GM23338 (cell line): ENCODE results near the gene CMC2. TPM values are rescaled to one million over a fixed set of nuclear protein-coding genes. Genes with fewer than 3 reads are reported as not detected.

Experiments used
- ATAC-seq: fragments of 200-7000 bp; cut with Tn5 transposase; 3 replicates; pipeline ENCODE4 v1.9.1; 2020
- DNase-seq: peaks from one replicate; pipeline ENCODE4 v3.0.0-alpha.2; 2015; ENCODE audit warnings: low spot score
- H2AFZ ChIP-seq: fragments of 200-600 bp; sonication (generic); 2 replicates; pipeline ENCODE4 v1.8.0; 2016; ENCODE audit warnings: antibody characterized with exemption, mild to moderate bottlenecking, moderate library complexity
- H3F3A ChIP-seq: fragments of 200-600 bp; sonication (generic); replicated peaks from 2 replicates; pipeline ENCODE4 v1.8.0; 2017; ENCODE audit warnings: antibody characterized with exemption, mixed run types, low read depth
- H3K27ac ChIP-seq: fragments of 200-600 bp; sonication (generic); 2 replicates; pipeline ENCODE4 v1.6.1; 2016; ENCODE audit warnings: low read depth
- H3K27me3 ChIP-seq: fragments of 200-600 bp; sonication (generic); 2 replicates; pipeline ENCODE4 v1.8.0; 2016; ENCODE audit warnings: mild to moderate bottlenecking, mixed run types, moderate library complexity; ENCODE audit not compliant: insufficient read depth
- H3K36me3 ChIP-seq: fragments of 200-600 bp; sonication (generic); 2 replicates; pipeline ENCODE4 v1.8.0; 2016; ENCODE audit warnings: mild to moderate bottlenecking; ENCODE audit not compliant: insufficient read depth
- H3K4me1 ChIP-seq: fragments of 200-600 bp; sonication (generic); 2 replicates; pipeline ENCODE4 v1.8.0; 2016; ENCODE audit warnings: mild to moderate bottlenecking, moderate library complexity; ENCODE audit not compliant: insufficient read depth
- H3K4me2 ChIP-seq: fragments of 200-600 bp; sonication (generic); 2 replicates; pipeline ENCODE4 v1.7.1; 2017; ENCODE audit warnings: mixed run types
- H3K4me3 ChIP-seq: fragments of 200-600 bp; sonication (generic); 2 replicates; pipeline ENCODE4 v1.6.1; 2016; ENCODE audit warnings: mixed run types
- H3K79me2 ChIP-seq: fragments of 200-600 bp; sonication (generic); replicated peaks from 2 replicates; pipeline ENCODE4 v1.8.0; 2017; ENCODE audit warnings: mild to moderate bottlenecking; ENCODE audit not compliant: insufficient read depth
- H3K9me2 ChIP-seq: fragments of 200-600 bp; sonication (generic); 2 replicates; pipeline ENCODE4 v1.8.0; 2017; ENCODE audit not compliant: insufficient read depth
- H4K20me1 ChIP-seq: fragments of 200-600 bp; sonication (generic); replicated peaks from 2 replicates; pipeline ENCODE4 v1.8.0; 2017; ENCODE audit warnings: mild to moderate bottlenecking; ENCODE audit not compliant: insufficient read depth
- H3K27ac Mint-ChIP-seq: 2 replicates; pipeline ENCODE4 v1.8.0; 2020; ENCODE audit warnings: inconsistent platforms, mild to moderate bottlenecking, moderate library complexity, mixed read lengths
- H3K27me3 Mint-ChIP-seq: 3 replicates; pipeline ENCODE4 v1.8.0; 2022; ENCODE audit warnings: low read depth, mild to moderate bottlenecking, moderate library complexity, mixed read lengths, inconsistent platforms; ENCODE audit not compliant: insufficient read depth, poor library complexity
- H3K36me3 Mint-ChIP-seq: 3 replicates; pipeline ENCODE4 v1.8.0; 2021; ENCODE audit warnings: low read depth, mild to moderate bottlenecking, inconsistent platforms, moderate library complexity, mixed read lengths
- H3K4me1 Mint-ChIP-seq: 3 replicates; pipeline ENCODE4 v1.8.0; 2020; ENCODE audit warnings: mild to moderate bottlenecking, inconsistent platforms, mixed read lengths
- H3K4me3 Mint-ChIP-seq: 3 replicates; pipeline ENCODE4 v1.8.0; 2021; ENCODE audit warnings: moderate library complexity, mild to moderate bottlenecking, inconsistent platforms, mixed read lengths
- H3K9me3 Mint-ChIP-seq: 3 replicates; pipeline ENCODE4 v1.8.0; 2020; ENCODE audit warnings: moderate library complexity, mild to moderate bottlenecking, inconsistent platforms, mixed read lengths
- CREB1 ChIP-seq: fragments of 250-450 bp; sonication (Bioruptor Pico); IDR thresholded peaks from 2 replicates; pipeline ENCODE4 v1.5.0; 2020; ENCODE audit warnings: low read depth, mild to moderate bottlenecking, moderate library complexity
- EZH2 ChIP-seq: fragments of 200-600 bp; sonication (generic); IDR thresholded peaks from one replicate; pipeline ENCODE4 v1.8.0; 2017; ENCODE audit warnings: antibody characterized with exemption, mild to moderate bottlenecking, low read depth; ENCODE audit not compliant: unreplicated experiment
- EZH2phosphoT487 ChIP-seq: fragments of 200-600 bp; sonication (generic); IDR thresholded peaks from one replicate; pipeline ENCODE4 v1.8.1; 2018; ENCODE audit warnings: antibody characterized with exemption; ENCODE audit not compliant: unreplicated experiment
- JUNB ChIP-seq: IDR thresholded peaks from one replicate; pipeline ENCODE4 v1.6.1; 2016; ENCODE audit warnings: antibody characterized with exemption; ENCODE audit not compliant: unreplicated experiment
- NANOG ChIP-seq: IDR thresholded peaks from 2 replicates; pipeline ENCODE4 v1.6.1; 2016; ENCODE audit warnings: antibody characterized with exemption, borderline replicate concordance
- POLR2AphosphoS5 ChIP-seq: IDR thresholded peaks from 2 replicates; pipeline ENCODE4 v1.6.1; 2016; ENCODE audit warnings: antibody characterized with exemption, low read depth
- STAT1 ChIP-seq: IDR thresholded peaks from one replicate; pipeline ENCODE4 v1.6.1; 2016; ENCODE audit warnings: antibody characterized with exemption; ENCODE audit not compliant: unreplicated experiment
- ZNF114 ChIP-seq: fragments of 250-450 bp; sonication (Bioruptor Pico); IDR thresholded peaks from 2 replicates; pipeline ENCODE4 v1.5.0; 2020; ENCODE audit warnings: mild to moderate bottlenecking, moderate library complexity
- ZNF331 ChIP-seq: fragments of 250-450 bp; sonication (Bioruptor Pico); IDR thresholded peaks from 2 replicates; pipeline ENCODE4 v1.5.0; 2020; ENCODE audit warnings: low read depth, mild to moderate bottlenecking, moderate library complexity
- polyA plus RNA-seq: library from polyadenylated mRNA; unstranded; fragments of >200 nt; fragmentation: Nextera tagmentation; extraction: Ambion mirVana; gene quantifications from 2 replicates; pipeline ENCODE4 v1.2.1, GENCODE V29; 2016
- total RNA-seq: library from RNA; depleted of rRNA; stranded (reverse); fragments of >200 nt; shearing (Covaris generic); gene quantifications from 2 replicates; pipeline ENCODE4 v1.2.3, GENCODE V29; 2014
- TF ChIP-seq, protein P1 (sequence below), 2 experiments: fragments of 200-600 bp in 1 of 2; sonication (generic) in 1 of 2; conservative IDR thresholded peaks; 2 replicates each; pipeline versions ENCODE4 v1.5.1 to v1.6.1; 2016 to 2017; ENCODE audit warnings: antibody characterized with exemption in 2 of 2, low read depth in 2 of 2, mild to moderate bottlenecking in 2 of 2, moderate library complexity in 1 of 2
- TF ChIP-seq, protein P2 (sequence below): IDR thresholded peaks from one replicate; pipeline ENCODE4 v1.6.1; 2018; ENCODE audit warnings: antibody characterized with exemption; ENCODE audit not compliant: unreplicated experiment
- TF ChIP-seq, protein P3 (sequence below): IDR thresholded peaks from 2 replicates; pipeline ENCODE4 v1.6.1; 2016; ENCODE audit warnings: antibody characterized with exemption

CMC2 gene
- total and polyA plus RNA-seq, 2 experiments from 2014 or later = 35.7 to 211 TPM

DNA sequence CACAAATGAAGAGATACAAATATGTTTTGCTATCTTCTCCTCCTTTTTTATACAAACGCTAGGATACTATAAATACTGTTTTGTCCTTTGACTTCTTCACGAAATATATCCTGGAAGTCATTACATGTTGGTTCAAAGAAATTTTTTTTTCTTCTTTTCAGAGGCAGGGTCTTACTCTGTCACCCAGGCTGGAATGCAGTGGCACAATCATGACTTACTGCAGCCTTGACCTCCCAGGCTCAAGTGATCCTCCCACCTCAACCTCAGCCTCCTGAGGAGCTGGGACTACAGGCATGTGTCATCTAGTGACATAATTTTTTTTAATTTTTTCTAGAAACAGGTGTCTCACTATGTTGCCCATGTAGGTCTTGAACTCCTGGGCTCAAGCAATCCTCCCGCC, 16.1 kb downstream of the CMC2 start (continued):
- TF ChIP-seq, protein P1, sequence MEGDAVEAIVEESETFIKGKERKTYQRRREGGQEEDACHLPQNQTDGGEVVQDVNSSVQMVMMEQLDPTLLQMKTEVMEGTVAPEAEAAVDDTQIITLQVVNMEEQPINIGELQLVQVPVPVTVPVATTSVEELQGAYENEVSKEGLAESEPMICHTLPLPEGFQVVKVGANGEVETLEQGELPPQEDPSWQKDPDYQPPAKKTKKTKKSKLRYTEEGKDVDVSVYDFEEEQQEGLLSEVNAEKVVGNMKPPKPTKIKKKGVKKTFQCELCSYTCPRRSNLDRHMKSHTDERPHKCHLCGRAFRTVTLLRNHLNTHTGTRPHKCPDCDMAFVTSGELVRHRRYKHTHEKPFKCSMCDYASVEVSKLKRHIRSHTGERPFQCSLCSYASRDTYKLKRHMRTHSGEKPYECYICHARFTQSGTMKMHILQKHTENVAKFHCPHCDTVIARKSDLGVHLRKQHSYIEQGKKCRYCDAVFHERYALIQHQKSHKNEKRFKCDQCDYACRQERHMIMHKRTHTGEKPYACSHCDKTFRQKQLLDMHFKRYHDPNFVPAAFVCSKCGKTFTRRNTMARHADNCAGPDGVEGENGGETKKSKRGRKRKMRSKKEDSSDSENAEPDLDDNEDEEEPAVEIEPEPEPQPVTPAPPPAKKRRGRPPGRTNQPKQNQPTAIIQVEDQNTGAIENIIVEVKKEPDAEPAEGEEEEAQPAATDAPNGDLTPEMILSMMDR (conservative IDR thresholded peaks at IDR 0.05; ENCODE audit: low read depth in 2 of 2) = no peak
- TF ChIP-seq ZNF114 (CRISPR knock-in tag) = no peak
- TF ChIP-seq, protein P2, sequence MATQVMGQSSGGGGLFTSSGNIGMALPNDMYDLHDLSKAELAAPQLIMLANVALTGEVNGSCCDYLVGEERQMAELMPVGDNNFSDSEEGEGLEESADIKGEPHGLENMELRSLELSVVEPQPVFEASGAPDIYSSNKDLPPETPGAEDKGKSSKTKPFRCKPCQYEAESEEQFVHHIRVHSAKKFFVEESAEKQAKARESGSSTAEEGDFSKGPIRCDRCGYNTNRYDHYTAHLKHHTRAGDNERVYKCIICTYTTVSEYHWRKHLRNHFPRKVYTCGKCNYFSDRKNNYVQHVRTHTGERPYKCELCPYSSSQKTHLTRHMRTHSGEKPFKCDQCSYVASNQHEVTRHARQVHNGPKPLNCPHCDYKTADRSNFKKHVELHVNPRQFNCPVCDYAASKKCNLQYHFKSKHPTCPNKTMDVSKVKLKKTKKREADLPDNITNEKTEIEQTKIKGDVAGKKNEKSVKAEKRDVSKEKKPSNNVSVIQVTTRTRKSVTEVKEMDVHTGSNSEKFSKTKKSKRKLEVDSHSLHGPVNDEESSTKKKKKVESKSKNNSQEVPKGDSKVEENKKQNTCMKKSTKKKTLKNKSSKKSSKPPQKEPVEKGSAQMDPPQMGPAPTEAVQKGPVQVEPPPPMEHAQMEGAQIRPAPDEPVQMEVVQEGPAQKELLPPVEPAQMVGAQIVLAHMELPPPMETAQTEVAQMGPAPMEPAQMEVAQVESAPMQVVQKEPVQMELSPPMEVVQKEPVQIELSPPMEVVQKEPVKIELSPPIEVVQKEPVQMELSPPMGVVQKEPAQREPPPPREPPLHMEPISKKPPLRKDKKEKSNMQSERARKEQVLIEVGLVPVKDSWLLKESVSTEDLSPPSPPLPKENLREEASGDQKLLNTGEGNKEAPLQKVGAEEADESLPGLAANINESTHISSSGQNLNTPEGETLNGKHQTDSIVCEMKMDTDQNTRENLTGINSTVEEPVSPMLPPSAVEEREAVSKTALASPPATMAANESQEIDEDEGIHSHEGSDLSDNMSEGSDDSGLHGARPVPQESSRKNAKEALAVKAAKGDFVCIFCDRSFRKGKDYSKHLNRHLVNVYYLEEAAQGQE = no peak

DNA sequence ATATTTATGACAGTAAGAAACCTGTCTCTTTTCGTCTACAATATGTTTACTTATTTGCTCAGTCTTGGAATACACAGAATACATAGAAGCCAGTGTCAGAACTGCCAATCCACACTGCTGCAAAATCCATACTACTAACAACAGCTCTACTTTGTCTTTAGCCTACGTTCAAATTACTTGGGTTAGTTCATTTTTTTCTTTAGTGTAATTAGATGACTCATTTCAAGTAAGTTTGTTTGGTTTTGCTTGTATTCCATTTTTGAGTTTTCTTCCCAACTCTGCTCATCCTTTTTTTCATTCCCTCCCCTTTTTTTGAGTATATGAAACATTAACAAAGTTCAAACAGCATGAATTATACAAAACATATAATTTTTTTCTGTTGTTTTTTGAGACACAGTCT, 16.9 kb downstream of the CMC2 start:
- Histone ChIP-seq H3K4me2 (no peak overlapping the region), H3K27ac (no peak overlapping the region), H3K36me3 (no peaks in the 10 kb centered on the region), H3K4me1 (peaks cover 15% of the 10 kb centered on the region; the same call in 1 of the 2 replicates), H2AFZ (no peak overlapping the region), H3F3A (no peaks in the 10 kb centered on the region), H3K9me2 (no peaks in the 10 kb centered on the region), H3K27me3 (peaks cover 5% of the 10 kb centered on the region; the same call in 1 of the 2 replicates), H3K4me3 (no peak overlapping the region), H3K79me2 (peaks cover 57% of the 10 kb centered on the region), H4K20me1 (peaks cover 28% of the 10 kb centered on the region)
- H3K4me1 Mint-ChIP-seq = peaks cover 32% of the 10 kb centered on the region
- no peak overlapping the region for H3K4me3 Mint-ChIP-seq
- TF ChIP-seq NANOG = no peak
- no peak for TF ChIP-seq EZH2phosphoT487
- no peak for TF ChIP-seq POLR2AphosphoS5
- no peak for TF ChIP-seq ZNF114 (CRISPR knock-in tag)
- TF ChIP-seq STAT1 = no peak
- TF ChIP-seq, protein P2 = no peak
- no peak for TF ChIP-seq JUNB
- no peak for TF ChIP-seq EZH2
- TF ChIP-seq, protein P3, sequence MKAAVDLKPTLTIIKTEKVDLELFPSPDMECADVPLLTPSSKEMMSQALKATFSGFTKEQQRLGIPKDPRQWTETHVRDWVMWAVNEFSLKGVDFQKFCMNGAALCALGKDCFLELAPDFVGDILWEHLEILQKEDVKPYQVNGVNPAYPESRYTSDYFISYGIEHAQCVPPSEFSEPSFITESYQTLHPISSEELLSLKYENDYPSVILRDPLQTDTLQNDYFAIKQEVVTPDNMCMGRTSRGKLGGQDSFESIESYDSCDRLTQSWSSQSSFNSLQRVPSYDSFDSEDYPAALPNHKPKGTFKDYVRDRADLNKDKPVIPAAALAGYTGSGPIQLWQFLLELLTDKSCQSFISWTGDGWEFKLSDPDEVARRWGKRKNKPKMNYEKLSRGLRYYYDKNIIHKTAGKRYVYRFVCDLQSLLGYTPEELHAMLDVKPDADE = no peak
- TF ChIP-seq ZNF331 (CRISPR knock-in tag) = no peak
- TF ChIP-seq, protein P1 (conservative IDR thresholded peaks at IDR 0.05; ENCODE audit: low read depth in 2 of 2) = no peak
- no peak for TF ChIP-seq CREB1 (CRISPR knock-in tag)
- no peak overlapping the region for H3K27ac Mint-ChIP-seq
- DNase-seq (no peak), ATAC-seq (no peak)
- H3K27me3 Mint-ChIP-seq = peaks cover 16% of the 10 kb centered on the region
- peaks cover 4% of the 10 kb centered on the region; the same call in 1 of the 3 replicates for H3K36me3 Mint-ChIP-seq
- H3K9me3 Mint-ChIP-seq = no peaks in the 10 kb centered on the region
